ENCODE results near the gene FAM131B.
"Not testable (repeated sequence)": the region's sequence is repeated elsewhere in the genome, so short reads cannot be mapped to it uniquely, and the experiment has no call there.

The FAM131B gene

GRCh38 chr7:143395187-143396149 is 33.0 kb upstream of the FAM131B start:
- DNase-seq (ENCODE audit: low read depth in 2 of 2) = no peak

- DNase-seq (ENCODE audit: low read depth in 2 of 2) = no peak
Measured at GRCh38 chr7:143394777-143395176, 32.3 kb upstream of the FAM131B start.

- no peak for DNase-seq (ENCODE audit: low read depth in 2 of 2)
Measured at GRCh38 chr7:143394068-143394467, 31.6 kb upstream of the FAM131B start.

GRCh38 chr7:143393267-143394041 is 30.9 kb upstream of the FAM131B start:
- DNase-seq (ENCODE audit: low read depth in 2 of 2) = no peak

GRCh38 chr7:143392875-143393266 is 30.4 kb upstream of the FAM131B start:
- DNase-seq (ENCODE audit: low read depth in 2 of 2) = no peak

- not testable (repeated sequence) for DNase-seq (ENCODE audit: low read depth in 2 of 2)
Measured at GRCh38 chr7:143392427-143392826, 29.9 kb upstream of the FAM131B start.

- peak; percentile 59 to 68 for DNase-seq (ENCODE audit: low read depth in 2 of 2)
Measured at GRCh38 chr7:143391462-143392404, 29.2 kb upstream of the FAM131B start.

GRCh38 chr7:143390773-143391317 is 28.3 kb upstream of the FAM131B start:
- no peak for DNase-seq (ENCODE audit: low read depth in 2 of 2)

- DNase-seq (ENCODE audit: low read depth in 2 of 2) = no peak
Measured at GRCh38 chr7:143390104-143390772, 27.7 kb upstream of the FAM131B start.

- no peak for DNase-seq (ENCODE audit: low read depth in 2 of 2)
Measured at GRCh38 chr7:143389316-143390103, 27.0 kb upstream of the FAM131B start.

GRCh38 chr7:143388491-143389101 is 26.1 kb upstream of the FAM131B start:
- no peak for DNase-seq (ENCODE audit: low read depth in 2 of 2)

GRCh38 chr7:143388051-143388450 is 25.5 kb upstream of the FAM131B start:
- no peak for DNase-seq (ENCODE audit: low read depth in 2 of 2)

- no peak for DNase-seq (ENCODE audit: low read depth in 2 of 2)
Measured at GRCh38 chr7:143387156-143387975, 24.9 kb upstream of the FAM131B start.

- DNase-seq (ENCODE audit: low read depth in 2 of 2) = no peak
Measured at GRCh38 chr7:143385891-143386781, 23.6 kb upstream of the FAM131B start.

GRCh38 chr7:143384661-143385631 is 22.4 kb upstream of the FAM131B start:
- no peak for DNase-seq (ENCODE audit: low read depth in 2 of 2)

GRCh38 chr7:143384148-143384547 is 21.6 kb upstream of the FAM131B start:
- DNase-seq (ENCODE audit: low read depth in 2 of 2) = no peak

GRCh38 chr7:143383642-143383957 is 21.1 kb upstream of the FAM131B start:
- DNase-seq (ENCODE audit: low read depth in 2 of 2) = no peak

Measured in fibroblast of skin of left biceps (primary cell).